CD14-positive monocyte (primary cell): ENCODE data around the gene BANP. TPM values are rescaled to one million over a fixed set of nuclear protein-coding genes. Genes with fewer than 3 reads are reported as not detected.

ENCODE experiments used
- DNase-seq, 3 donors: peaks; one replicate each; pipeline ENCODE4 v3.0.0-alpha.2; 2011 to 2022
- H2AFZ ChIP-seq: 2 replicates; pipeline ENCODE4 v1.6.0; 2012; ENCODE audit warnings: mild to moderate bottlenecking, low read depth, low read length, inconsistent platforms; ENCODE audit not compliant: insufficient read depth, poor library complexity, severe bottlenecking
- H3K27ac ChIP-seq, 2 donors: 1 replicate in 1 of 2; 2 replicates in 1 of 2; pipeline ENCODE4 v1.5.1; 2012 to 2013; ENCODE audit warnings: low read length in 2 of 2, control low read depth in 1 of 2, inconsistent platforms in 1 of 2, low read depth in 1 of 2, mild to moderate bottlenecking in 1 of 2
- H3K27me3 ChIP-seq, 2 donors: one replicate each; pipeline versions ENCODE4 v1.6.0 to v1.6.1; 2011 to 2013; ENCODE audit warnings: low read length in 2 of 2; ENCODE audit not compliant: control insufficient read depth in 2 of 2, insufficient read depth in 2 of 2
- H3K36me3 ChIP-seq, 2 donors: replicated peaks in 1 of 2; 1 replicate in 1 of 2; 2 replicates in 1 of 2; pipeline versions ENCODE4 v1.5.1 to v1.6.1; 2012 to 2013; ENCODE audit warnings: low read length in 2 of 2, control low read depth in 1 of 2, inconsistent platforms in 1 of 2, mild to moderate bottlenecking in 1 of 2; ENCODE audit not compliant: insufficient read depth in 2 of 2, control insufficient read depth in 1 of 2
- H3K4me1 ChIP-seq, 2 donors: 1 replicate in 1 of 2; 2 replicates in 1 of 2; pipeline versions ENCODE4 v1.5.1 to v1.6.1; 2012 to 2013; ENCODE audit warnings: low read length in 2 of 2, control low read depth in 1 of 2, inconsistent platforms in 1 of 2, mild to moderate bottlenecking in 1 of 2, moderate library complexity in 1 of 2; ENCODE audit not compliant: insufficient read depth in 2 of 2, control insufficient read depth in 1 of 2
- H3K4me2 ChIP-seq: replicated peaks from 2 replicates; pipeline ENCODE3; 2012; ENCODE audit warnings: low read length, moderate library complexity, mild to moderate bottlenecking; ENCODE audit not compliant: poor library complexity, severe bottlenecking; ENCODE audit errors: extremely low read depth
- H3K4me3 ChIP-seq, 3 experiments: fragments of 200-600 bp in 1 of 3; sonication (generic) in 1 of 3; replicated peaks in 1 of 3; 1 replicate in 2 of 3; 2 replicates in 1 of 3; pipeline ENCODE4 v1.5.1; 2011 to 2013; ENCODE audit warnings: low read length in 3 of 3, mild to moderate bottlenecking in 3 of 3, control low read depth in 2 of 3, low read depth in 2 of 3, inconsistent platforms in 1 of 3, moderate library complexity in 1 of 3
- H3K79me2 ChIP-seq: 2 replicates; pipeline ENCODE4 v1.6.0; 2012; ENCODE audit warnings: mild to moderate bottlenecking, control low read depth, inconsistent platforms, low read length, moderate library complexity; ENCODE audit not compliant: insufficient read depth
- H3K9ac ChIP-seq: 2 replicates; pipeline ENCODE4 v1.6.0; 2017; ENCODE audit warnings: low read length, mild to moderate bottlenecking; ENCODE audit not compliant: insufficient read depth, poor library complexity, severe bottlenecking
- H3K9me3 ChIP-seq, 2 donors: replicated peaks in 1 of 2; 1 replicate in 1 of 2; 2 replicates in 1 of 2; pipeline versions ENCODE4 v1.5.1 to v1.6.1; 2012 to 2013; ENCODE audit warnings: low read length in 2 of 2, control low read depth in 1 of 2; ENCODE audit not compliant: control insufficient read depth in 1 of 2, insufficient read depth in 1 of 2
- H4K20me1 ChIP-seq: 2 replicates; pipeline ENCODE4 v1.6.0; 2012; ENCODE audit warnings: mild to moderate bottlenecking, low read length, control low read depth, moderate library complexity; ENCODE audit not compliant: insufficient read depth
- H3K27ac Mint-ChIP-seq, 7 donors: one replicate each; pipeline ENCODE4 v1.8.0; 2020; ENCODE audit warnings: mild to moderate bottlenecking in 7 of 7, mixed read lengths in 7 of 7, moderate library complexity in 6 of 7, inconsistent platforms in 2 of 7
- H3K27me3 Mint-ChIP-seq, 3 donors: one replicate each; pipeline ENCODE4 v1.8.0; 2021 to 2022; ENCODE audit warnings: low read depth in 3 of 3, mild to moderate bottlenecking in 3 of 3, mixed read lengths in 3 of 3, moderate library complexity in 3 of 3, inconsistent platforms in 1 of 3
- H3K36me3 Mint-ChIP-seq, 2 donors: one replicate each; pipeline ENCODE4 v1.8.0; 2020; ENCODE audit warnings: mixed read lengths in 2 of 2, inconsistent platforms in 1 of 2, mild to moderate bottlenecking in 1 of 2
- H3K4me1 Mint-ChIP-seq: one replicate; pipeline ENCODE4 v1.8.0; 2020; ENCODE audit warnings: mild to moderate bottlenecking, mixed read lengths
- H3K4me3 Mint-ChIP-seq, 2 donors: one replicate each; pipeline ENCODE4 v1.8.0; 2020; ENCODE audit warnings: mild to moderate bottlenecking in 2 of 2, mixed read lengths in 2 of 2, moderate library complexity in 1 of 2
- H3K9me3 Mint-ChIP-seq, 7 donors: one replicate each; pipeline ENCODE4 v1.8.0; 2020 to 2022; ENCODE audit warnings: mixed read lengths in 7 of 7, mild to moderate bottlenecking in 6 of 7, moderate library complexity in 6 of 7, inconsistent platforms in 2 of 7
- CTCF ChIP-seq: fragments of 200-600 bp; IDR thresholded peaks from one replicate; pipeline ENCODE4 v1.8.0; 2022; ENCODE audit warnings: antibody characterized with exemption, mild to moderate bottlenecking
- WGBS: methylation state at CpG from one replicate; pipeline ENCODE4 v1.1.5; 2013; ENCODE audit warnings: missing lambda C conversion rate; ENCODE audit not compliant: insufficient coverage; 5-methylcytosine and 5-hydroxymethylcytosine counted together
- intact Hi-C, 2 donors: fragments of 100-400 bp; cut with micrococcal nuclease; formaldehyde crosslinking; loops; one replicate each; pipeline versions ENCODE4 v1.15.0 to v1.15.1; 2023
- polyA plus RNA-seq, 3 donors: library from polyadenylated mRNA; depleted of rRNA in 1 of 3; unstranded in 2 of 3; stranded (reverse) in 1 of 3; fragments of 300-500 nt in 2 of 3; fragments of >200 nt in 1 of 3; fragmentation: Illumina TruSeq in 2 of 3; gene quantifications; 1 replicate in 2 of 3; 2 replicates in 1 of 3; pipeline ENCODE4 v1.2.3, GENCODE V29; 2012 to 2021

The BANP gene
- polyA plus RNA-seq, 3 donors: 10.1 to 40.9 (median 11.7) TPM

GRCh38 chr16:88067530-88068411, 116.5 kb downstream of the BANP start:
- WGBS: 96% methylated on average over 34 of the region's 40 CpGs
- Histone ChIP-seq H3K4me3 (no peak overlapping the region), H3K4me2 (no peak overlapping the region), H3K27me3 (no peaks in the 10 kb centered on the region), H3K9me3 (no peaks in the 10 kb centered on the region), H4K20me1 (peaks cover 4% of the 10 kb centered on the region), H3K79me2 (no peaks in the 10 kb centered on the region), H2AFZ (no peak overlapping the region), H3K9ac (no peak overlapping the region), H3K27ac (no peak overlapping the region), H3K36me3 (peaks cover 50 to 97% of the 10 kb centered on the region in 2 donors), H3K4me1 (no peaks in the 10 kb centered on the region)
- Mint-ChIP-seq H3K36me3 (peaks cover 55 to 84% of the 10 kb centered on the region in 2 donors), H3K27ac (peak overlapping the region in 1 of 7 donors; percentile 79), H3K27me3 (peaks cover 0 to 1% (median 1%) of the 10 kb centered on the region in 3 donors), H3K4me3 (no peak overlapping the region), H3K4me1 (no peaks in the 10 kb centered on the region), H3K9me3 (no peaks in the 10 kb centered on the region)
- intact Hi-C loops: no loop called here
- no peak for DNase-seq
- TF ChIP-seq CTCF: no peak

DNA sequence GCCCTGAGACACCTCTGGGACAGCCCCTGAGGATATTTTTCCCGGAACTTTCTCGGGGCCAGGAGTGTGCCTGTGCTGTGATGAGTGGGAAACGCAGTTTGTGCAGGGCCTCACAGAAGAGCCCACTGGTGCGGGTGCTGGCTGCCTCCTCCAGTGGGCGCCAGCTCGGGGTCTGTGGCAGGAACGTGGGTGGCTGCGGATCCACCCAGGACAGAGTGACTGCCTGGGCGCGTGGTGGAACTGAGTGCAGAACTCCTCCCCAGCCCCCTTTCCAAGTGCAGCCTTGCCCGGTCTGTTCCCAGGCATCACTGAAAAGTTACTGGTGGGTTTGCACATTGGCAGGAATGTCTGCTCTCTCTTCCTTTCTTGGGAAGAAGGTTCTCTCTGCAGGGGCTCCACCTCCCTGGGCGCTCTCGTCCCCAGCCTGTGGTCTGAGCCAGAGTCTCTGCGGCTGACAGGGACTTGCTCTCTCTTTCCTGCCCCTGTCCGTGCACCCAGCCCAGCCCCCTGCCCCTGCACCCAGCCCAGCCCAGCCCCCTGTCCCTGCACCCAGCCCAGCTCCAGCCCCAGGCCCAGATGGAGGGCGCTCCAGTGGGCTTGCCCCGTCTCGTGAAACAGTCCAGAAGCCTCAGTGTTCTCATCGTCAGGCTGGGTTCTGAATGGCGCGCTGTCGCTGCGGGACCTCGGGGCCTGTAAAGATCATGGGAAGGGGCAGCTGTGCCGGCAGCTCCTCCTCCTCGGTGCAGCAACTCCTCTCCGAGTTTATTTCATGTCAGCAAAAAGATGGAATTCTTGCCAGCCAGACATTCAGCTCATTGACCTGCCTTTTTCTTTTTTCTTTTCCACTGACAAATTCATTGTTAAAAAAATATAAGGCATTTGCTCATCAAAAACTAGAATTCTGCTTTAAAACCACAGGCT, 117.5 kb downstream of the BANP start:
- intact Hi-C loops: no loop called here
- Histone ChIP-seq H4K20me1 (peaks cover 4% of the 10 kb centered on the region), H3K79me2 (no peaks in the 10 kb centered on the region), H3K9me3 (no peaks in the 10 kb centered on the region), H3K4me1 (no peaks in the 10 kb centered on the region), H3K9ac (no peak overlapping the region), H3K4me3 (no peak overlapping the region), H3K27ac (no peak overlapping the region), H3K27me3 (no peaks in the 10 kb centered on the region), H3K36me3 (peaks cover 54 to 97% of the 10 kb centered on the region in 2 donors), H3K4me2 (no peak overlapping the region), H2AFZ (no peak overlapping the region)
- H3K36me3 Mint-ChIP-seq: peaks cover 55 to 84% of the 10 kb centered on the region in 2 donors
- no peak overlapping the region for H3K4me3 Mint-ChIP-seq
- WGBS: 90% methylated on average over 21 of the region's 27 CpGs
- H3K27ac Mint-ChIP-seq: peak overlapping the region in 1 of 7 donors; percentile 50
- no peak for DNase-seq
- H3K4me1 Mint-ChIP-seq: no peaks in the 10 kb centered on the region
- TF ChIP-seq CTCF: no peak
- H3K9me3 Mint-ChIP-seq: peaks cover 0 to 1% (median 0%) of the 10 kb centered on the region in 7 donors
- peaks cover 0 to 1% (median 1%) of the 10 kb centered on the region in 3 donors for H3K27me3 Mint-ChIP-seq
